ENCODE measurements around the gene ZNF557.

The ZNF557 gene

GRCh38 chr19:7074705-7075282 is 5.3 kb downstream of the ZNF557 start:
- no peak for DNase-seq (ENCODE audit: low read depth in 2 of 2)

DNA sequence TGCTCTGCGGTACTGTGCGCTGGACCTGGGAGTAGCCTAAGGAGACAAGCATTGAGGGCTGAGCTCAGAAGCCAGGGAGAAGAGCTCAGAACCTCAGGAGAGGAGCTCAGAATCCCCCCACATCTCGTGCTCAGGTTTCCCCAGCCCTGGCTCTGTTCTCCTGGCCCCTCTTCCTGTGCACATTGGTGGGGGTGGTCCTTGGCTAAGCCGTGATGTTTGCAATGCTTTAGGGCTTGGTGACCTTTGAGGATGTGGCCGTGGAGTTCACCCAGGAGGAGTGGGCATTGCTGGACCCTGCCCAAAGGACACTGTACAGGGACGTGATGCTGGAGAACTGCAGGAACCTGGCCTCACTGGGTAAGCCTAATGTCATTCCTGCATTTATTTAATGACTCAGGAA is 6.6 kb downstream of the ZNF557 start:
- DNase-seq (ENCODE audit: low read depth in 2 of 2): no peak

- DNase-seq (ENCODE audit: low read depth in 2 of 2): no peak
Measured at GRCh38 chr19:7078008-7078407, 8.5 kb downstream of the ZNF557 start.

GRCh38 chr19:7083076-7083956 is 13.8 kb downstream of the ZNF557 start:
- no peak for DNase-seq (ENCODE audit: low read depth in 2 of 2)

GRCh38 chr19:7088999-7089398 is 19.5 kb downstream of the ZNF557 start:
- no peak for DNase-seq (ENCODE audit: low read depth in 2 of 2)

DNA sequence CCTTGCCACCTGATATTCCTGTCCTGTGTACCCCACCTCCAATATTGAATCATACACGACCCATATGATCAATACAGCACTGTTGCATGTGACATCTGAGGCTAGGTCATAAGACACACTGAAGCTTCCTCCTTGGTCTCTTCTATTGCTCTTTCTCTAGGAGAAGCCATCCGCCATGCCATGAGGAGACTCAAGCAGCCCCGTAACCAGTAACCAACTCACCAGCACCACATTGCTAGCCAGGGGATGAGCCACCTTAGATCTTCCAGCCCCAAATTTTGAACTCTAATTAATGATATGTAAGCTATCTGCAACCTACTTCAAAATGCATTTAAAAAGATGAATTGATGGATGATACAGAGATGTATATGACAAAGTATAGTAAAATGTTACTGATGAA is 28.6 kb downstream of the ZNF557 start:
- no peak for DNase-seq (ENCODE audit: low read depth in 2 of 2)

- DNase-seq (ENCODE audit: low read depth in 2 of 2): peak; percentile 67 to 79
Measured at GRCh38 chr19:7098701-7099596, 29.4 kb downstream of the ZNF557 start.

DNA sequence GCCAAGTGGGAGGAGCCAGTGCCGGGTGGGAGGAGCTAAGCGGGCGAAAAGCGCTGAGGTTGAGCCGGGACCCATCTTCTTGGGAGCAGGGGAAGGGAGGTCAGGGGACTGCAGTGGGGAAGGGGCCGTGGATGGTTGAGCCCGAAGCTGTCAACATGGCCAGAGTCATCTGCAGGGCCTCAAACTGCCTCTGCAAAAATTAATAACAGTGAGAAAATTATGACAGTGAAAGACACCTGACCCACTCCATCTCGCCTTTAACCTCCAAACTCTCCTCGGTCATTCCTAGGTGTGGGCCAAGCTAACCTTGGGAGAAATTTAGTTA is 30.1 kb downstream of the ZNF557 start:
- DNase-seq (ENCODE audit: low read depth in 2 of 2): no peak

DNA sequence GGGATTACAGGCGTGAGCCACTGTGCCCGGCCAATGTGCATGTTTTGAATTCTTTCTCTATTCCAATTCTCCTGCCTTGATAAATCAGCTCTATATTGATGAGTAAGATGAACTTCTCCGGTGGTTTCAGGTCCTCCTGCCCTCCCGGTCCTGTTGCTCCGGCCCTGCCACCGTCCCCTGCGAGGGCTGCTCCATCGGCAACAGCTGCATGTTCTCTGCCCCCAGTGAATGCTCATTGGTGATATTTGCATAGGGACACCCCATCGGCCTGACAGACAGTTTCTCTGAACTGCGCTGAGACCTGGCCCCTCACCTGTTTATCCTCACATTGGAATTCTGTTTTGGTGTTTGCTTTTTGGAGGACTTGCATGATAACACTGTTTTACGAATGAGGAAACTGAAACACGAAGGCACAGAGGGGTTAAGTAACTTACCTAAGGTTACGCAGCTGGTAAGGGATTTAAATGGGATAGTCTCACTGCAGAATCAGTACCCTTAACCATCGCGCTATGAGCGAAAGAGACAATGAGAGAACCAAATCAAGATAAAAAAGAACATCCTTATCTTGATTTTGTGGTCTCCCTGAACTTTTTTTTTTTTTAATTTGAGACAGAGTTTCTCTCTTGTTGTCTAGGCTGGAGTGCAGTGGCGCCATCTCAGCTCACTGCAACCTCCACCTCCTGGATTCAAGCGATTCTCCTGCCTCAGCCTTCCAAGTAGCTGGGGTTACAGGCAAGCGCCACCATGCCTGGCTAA is 32.2 kb downstream of the ZNF557 start:
- DNase-seq (ENCODE audit: low read depth in 2 of 2): no peak

DNA sequence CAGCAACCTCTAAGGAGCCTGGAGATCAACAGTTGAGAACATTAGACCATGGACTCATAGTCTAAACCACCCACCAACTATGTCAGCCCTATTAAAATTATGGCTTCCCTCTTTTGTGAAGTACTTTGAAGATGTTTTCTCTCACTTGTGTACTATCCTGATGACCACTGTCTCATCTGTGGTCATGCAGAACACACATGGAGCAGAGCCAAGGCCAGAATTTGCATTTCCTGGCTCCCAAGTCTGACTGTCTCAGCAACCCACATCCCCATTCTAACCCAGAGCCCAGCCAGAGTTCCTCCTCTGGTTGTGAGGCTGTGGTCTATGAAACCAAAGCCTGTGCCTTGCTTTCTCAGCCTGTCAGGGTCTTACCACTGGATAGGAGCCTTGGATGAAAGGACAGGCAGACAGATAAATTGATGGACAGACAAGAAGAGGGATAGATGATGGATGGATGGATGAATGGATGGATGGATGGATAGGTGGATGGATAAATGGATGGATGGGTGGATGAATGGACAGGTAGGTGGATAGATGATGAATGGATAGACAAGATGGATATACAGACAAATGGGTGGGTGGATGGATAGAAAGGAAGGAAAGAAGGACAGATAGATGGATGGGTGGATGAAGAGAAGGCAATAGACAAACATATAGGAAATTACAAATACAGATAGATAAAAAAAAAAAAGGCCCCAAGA is 35.4 kb downstream of the ZNF557 start:
- no peak for DNase-seq (ENCODE audit: low read depth in 2 of 2)

DNA sequence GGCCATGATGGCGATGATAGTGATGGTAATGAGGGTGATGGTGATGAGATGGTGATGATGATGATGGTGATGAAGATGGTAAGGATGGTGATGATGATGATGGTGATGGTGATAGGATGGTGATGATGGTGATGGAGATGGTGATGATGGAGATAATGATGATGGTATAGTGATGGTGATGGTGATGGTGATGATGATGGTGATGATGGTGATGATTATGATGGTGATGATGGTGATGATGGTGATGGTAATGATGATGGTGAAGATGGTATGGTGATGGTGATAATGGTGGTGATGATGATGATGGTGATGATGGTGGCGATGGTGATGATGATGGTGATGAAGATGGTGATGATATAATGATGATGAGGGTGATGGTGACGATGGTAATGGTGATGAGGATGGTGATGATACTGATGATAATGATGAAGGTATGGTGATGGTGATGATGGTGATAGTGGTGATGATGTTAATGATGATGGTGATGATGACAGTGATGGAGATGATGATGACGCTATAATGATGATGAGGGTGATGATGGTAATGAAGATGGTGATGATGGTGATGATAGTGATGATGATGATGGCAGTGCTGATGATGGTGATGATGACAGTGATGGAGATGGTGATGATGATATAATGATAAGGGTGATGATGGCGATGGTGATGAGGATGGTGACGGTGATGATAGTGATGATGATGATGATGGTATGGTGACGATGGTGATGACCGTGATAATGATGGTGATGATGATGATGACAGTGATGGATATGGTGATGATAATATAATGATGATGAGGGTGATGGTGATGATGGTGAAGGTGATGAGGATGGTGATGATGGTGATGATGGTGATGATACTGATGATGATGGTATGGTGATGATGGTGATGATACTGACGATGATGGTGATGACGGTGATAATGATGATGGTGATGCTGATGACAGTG is 37.5 kb downstream of the ZNF557 start:
- no peak for DNase-seq (ENCODE audit: low read depth in 2 of 2)

GRCh38 chr19:7109678-7110289 is 40.3 kb downstream of the ZNF557 start:
- no peak for DNase-seq (ENCODE audit: low read depth in 2 of 2)

- DNase-seq (ENCODE audit: low read depth in 2 of 2): no peak
Measured at GRCh38 chr19:7112675-7113074, 43.2 kb downstream of the ZNF557 start.

- DNase-seq (ENCODE audit: low read depth in 2 of 2): no peak
Measured at GRCh38 chr19:7113233-7113632, 43.7 kb downstream of the ZNF557 start.

DNA sequence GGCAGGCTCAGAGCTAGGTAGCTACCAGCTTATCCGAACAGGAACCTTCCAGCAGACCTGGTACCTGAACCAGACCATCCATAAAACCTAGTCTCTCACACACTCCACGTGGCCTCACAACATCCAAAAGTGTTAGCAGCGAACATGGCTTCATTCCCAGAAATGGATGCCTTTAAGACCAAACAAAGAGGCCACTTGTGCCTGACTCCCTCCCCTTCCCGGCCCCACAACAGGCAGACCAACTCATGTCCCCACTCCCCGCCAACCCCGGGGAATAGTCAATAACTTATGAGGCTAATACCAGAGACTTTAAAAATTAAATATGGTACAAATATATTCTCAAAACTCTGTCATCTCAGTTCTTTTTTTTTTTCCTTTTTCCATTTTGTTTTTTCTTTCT is 46.2 kb downstream of the ZNF557 start:
- no peak for DNase-seq (ENCODE audit: low read depth in 2 of 2)

DNA sequence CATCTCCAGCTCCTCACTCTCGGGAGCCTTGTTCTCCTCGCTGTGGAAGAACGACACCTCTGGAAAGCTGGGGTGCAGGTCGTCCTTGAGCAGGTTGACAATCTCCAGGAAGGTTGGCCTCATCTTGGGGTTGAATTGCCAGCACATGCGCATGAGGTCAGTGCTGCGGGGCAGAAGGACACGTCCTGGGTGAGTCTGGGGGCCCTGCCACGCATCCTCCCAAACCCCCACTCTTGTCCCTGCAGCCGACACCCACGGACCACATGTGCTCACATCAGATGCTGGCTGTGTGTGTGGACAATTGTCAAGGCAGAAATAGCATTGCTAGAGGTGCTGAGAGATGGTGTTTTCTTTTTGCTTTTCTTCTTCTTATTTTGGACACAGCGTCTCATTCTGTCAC is 47.7 kb downstream of the ZNF557 start:
- no peak for DNase-seq (ENCODE audit: low read depth in 2 of 2)

DNA sequence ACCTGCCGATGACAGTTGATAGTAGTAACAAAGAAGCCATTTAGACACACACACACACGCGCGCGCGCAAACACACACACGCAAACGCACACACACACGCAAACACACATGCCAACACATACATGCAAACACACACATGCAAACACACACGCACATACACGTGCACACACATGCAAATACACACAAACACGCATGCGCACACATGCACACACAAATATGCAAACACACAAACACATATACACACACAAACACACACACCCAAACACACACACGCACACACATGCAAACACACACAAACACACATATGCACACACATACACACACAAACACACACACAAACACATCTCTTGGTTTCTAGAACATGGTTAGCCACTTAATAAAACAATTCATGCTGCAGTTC is 50.1 kb downstream of the ZNF557 start:
- no peak for DNase-seq (ENCODE audit: low read depth in 2 of 2)

DNA sequence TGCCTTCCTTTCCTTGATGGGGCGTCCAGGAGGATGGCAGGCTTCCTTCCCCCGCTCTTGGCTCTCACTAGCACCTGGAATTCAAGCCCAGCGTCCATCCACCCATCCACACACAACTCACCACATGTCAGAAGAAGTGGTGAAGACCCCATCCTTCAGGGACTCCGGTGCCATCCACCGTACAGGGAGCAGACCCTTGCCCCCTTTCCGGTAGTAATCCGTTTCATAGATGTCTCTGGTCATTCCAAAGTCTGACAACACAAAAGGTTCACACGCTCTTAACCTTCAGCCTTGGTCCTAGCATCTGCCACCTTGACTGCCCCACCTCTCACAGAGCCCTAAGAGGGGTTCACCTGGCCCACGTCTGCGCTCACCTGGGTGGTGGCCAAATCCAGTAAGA is 51.0 kb downstream of the ZNF557 start:
- no peak for DNase-seq (ENCODE audit: low read depth in 2 of 2)

DNA sequence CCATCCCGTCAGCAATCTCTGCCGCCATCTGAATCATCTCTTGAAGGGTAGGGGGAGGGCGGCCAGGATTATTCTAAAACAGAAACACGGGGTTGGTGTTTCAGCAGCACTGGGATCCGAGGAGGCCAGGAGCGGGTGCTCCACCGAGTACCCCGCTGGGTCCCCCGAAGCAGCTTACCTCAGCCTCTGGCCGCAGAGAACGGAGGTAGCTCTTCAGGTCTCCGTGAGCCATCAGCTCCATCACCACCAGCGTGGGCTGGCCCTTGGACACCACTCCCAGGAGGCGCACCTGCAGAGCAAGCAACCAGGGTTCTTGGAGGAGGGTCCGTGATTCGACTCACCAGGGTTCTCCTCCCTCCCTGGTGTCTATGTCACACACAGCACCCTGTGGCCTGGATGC is 53.2 kb downstream of the ZNF557 start:
- DNase-seq (ENCODE audit: low read depth in 2 of 2): no peak

GRCh38 chr19:7124782-7125181 is 55.3 kb downstream of the ZNF557 start:
- DNase-seq (ENCODE audit: low read depth in 2 of 2): no peak

Measured in stimulated activated CD8-positive, alpha-beta memory T cell treated with anti-CD3 and anti-CD28 coated beads, Interleukin-7, amount 100 ng/mL, for 4 hours (primary cell).